IPS-11a (cell line): ENCODE measurements around the gene NR2F1-AS1.
"Not testable (repeated sequence)": the region's sequence is repeated elsewhere in the genome, so short reads cannot be mapped to it uniquely, and the experiment has no call there.

Experiments used
- H3K4me3 ChIP-seq: one replicate; pipeline ENCODE4 v1.5.1; 2013; ENCODE audit warnings: low read depth, low read length, control low read depth

The NR2F1-AS1 gene

DNA sequence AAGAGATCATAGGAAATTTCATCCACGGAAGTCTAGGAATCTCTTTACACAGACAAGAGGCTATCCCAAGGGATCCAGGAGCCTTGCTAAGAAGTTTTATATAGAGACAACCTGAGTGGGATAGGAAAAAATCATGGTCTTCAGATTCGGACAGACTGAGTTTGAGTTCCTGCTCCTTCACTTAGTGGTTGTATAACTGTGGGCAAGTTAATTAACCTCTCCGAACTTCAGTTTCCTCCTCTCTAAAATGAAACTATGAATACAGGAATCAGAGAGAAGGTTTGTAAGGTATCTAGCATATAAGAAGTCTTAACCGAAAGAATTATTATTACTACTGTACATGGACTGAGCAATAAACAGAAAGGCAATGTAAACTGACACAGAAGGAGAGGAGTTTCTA lies 35.1 kb downstream of the NR2F1-AS1 start:
- no peak overlapping the region for H3K4me3 ChIP-seq

DNA sequence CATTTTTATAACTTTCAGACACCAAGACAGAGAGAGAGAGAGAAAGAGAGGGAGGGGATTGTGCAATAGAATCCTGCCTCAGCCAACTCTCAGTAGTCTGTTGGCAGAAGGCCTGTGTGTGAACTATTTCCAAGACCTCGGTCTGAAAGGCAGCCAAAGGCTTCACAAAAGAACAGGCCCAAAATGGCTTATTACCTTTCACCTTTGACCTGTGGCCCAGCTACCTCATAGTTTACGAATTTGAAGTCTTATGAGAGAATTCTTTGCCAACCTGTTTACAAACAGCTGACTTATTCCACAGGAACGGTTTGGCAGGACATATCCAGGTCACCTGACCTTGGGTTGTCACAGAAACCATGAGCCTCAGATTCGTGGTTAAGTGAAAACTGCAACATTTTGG lies 48.6 kb downstream of the NR2F1-AS1 start:
- no peak overlapping the region for H3K4me3 ChIP-seq

DNA sequence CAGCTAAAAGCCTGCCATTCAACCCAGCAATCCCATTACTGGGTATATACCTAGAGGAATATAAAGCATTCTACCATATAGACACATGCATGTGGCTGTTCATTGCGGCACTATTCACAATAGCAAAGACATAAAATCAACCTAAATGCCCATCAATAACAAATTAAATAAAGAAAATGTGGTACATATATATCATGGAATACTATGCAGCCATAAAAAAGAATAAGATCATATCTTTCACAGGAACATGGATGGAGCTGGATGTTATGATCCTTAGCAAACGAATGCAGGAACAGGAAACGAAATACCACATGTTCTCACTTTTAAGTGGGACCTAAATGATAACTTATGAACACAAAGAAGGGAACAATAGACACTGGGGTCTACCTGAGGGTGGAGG lies 59.2 kb downstream of the NR2F1-AS1 start:
- H3K4me3 ChIP-seq, result not testable (repeated sequence)

DNA sequence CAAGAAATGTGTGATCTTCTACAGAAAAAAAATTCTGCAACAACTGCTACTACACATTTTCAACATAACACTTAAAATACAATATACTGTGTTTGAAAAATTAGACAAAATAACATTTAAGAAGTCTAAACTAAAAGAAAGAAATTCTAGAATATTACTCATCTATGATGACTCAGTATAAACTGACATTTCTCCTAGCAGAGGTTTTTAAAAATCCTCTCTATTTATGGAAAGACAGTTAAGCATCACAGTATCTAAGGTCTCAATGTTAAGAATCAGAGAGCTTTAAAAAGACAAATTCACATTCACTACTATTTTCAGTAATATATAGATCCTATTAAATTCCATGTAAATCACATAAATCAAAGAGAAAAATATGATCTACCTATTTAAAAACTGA lies 61.3 kb downstream of the NR2F1-AS1 start:
- no peak overlapping the region for H3K4me3 ChIP-seq

DNA sequence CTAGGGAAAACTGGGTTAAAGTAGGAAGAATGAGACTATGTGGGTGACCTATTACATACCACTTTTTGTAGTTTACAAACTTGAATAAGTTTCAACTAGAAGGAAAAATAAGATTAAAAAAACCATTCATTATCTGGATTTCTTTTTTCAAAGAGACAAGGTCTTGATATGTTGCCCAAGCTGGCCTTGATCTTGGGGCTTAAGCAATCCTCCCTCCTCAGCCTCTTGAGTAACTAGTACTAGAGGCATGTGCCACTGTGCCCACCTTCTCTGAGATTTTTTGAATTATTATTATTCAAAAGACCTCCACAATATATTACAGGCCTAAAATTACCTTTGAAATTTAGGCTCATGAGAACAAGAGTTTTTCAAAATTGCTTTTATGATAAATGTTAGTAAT lies 63.2 kb downstream of the NR2F1-AS1 start:
- H3K4me3 ChIP-seq, result no peak overlapping the region

DNA sequence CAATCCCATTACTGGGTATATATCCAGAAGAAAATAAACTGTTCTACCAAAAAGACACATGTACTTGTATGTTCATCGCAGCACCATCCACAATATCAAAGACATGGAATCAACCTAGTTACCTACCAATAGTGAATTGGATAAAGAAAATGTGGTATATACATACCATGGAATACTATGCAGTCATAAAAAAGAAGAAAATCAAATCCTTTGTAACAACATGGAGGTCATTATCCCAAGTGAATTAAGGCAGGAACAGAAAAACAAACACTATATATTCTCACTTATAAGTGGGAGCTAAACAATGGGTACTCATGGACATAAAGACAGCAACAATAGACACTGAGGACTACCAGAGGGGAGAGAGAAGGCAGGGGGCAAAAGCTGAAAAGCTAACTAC lies 67.7 kb downstream of the NR2F1-AS1 start:
- no peak overlapping the region for H3K4me3 ChIP-seq

DNA sequence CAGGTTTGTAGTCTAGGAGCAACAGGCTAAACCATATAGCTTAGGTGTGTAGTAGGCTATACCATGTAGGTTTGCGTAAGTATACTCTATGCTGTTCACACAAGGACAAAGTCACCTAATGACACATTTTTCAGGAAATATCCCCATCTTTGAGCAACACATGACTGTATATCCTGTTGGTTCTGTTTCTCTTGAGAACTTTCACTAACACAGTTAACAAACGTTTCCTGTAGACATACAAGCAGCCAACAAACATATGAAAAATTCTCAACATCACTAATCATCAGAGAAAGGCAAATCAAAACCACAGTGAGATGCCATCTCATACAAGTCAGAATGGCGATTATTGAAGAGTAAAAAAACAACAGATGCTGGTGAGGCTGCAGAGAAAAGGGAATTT lies 68.2 kb downstream of the NR2F1-AS1 start:
- H3K4me3 ChIP-seq, result no peak overlapping the region

DNA sequence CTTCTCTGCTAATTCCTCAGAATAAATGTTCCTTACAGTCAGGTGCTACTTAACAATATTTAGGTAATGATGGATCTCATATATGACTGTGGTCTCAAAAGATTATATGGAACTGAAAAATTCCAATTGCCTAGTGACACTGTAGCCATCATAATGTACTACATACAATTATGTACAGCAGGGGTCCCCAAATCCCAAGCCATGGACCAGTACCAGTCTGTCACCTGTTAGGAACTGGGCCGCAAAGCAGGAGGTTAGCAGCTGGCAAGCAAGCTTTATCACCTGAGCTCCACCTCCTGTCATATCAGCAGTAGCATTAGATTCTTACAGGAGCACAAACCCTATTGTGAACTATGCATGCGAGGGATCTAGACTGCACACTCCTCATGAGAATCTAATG lies 69.6 kb downstream of the NR2F1-AS1 start:
- no peak overlapping the region for H3K4me3 ChIP-seq

DNA sequence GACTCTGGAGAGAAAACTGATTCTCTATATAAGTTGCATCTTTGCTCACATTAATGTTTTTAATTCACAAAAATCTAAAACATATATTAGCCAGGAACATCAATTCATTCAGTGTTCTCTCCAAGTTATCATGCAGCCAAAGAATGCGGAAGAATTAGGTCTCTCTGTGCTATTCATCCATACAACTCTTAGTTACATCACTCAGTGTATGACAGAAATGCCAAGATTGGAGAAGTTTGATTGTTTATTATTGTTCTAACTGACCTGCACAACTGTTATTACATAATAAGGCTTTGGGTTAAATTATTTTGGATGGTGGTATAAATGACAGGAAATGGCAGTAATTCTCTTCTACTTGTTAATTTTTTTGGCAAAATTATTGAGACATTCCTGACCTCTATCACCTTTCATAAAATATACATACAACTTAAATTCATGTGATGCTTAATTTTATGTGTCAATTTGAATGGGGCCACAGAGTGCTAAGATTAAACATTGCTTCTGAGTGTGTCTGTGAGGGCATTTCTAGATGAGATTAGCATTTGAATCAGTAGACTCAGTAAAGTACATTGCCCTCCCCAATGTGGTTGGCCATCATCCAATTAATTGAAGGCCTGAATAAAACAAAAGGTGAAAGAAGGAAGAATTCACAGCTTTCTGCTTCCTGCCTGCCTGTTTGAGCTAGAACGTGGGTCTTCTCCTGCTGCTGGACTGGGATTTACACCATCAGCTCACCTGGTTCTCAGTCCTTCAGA lies 70.2 kb downstream of the NR2F1-AS1 start:
- no peak overlapping the region for H3K4me3 ChIP-seq

DNA sequence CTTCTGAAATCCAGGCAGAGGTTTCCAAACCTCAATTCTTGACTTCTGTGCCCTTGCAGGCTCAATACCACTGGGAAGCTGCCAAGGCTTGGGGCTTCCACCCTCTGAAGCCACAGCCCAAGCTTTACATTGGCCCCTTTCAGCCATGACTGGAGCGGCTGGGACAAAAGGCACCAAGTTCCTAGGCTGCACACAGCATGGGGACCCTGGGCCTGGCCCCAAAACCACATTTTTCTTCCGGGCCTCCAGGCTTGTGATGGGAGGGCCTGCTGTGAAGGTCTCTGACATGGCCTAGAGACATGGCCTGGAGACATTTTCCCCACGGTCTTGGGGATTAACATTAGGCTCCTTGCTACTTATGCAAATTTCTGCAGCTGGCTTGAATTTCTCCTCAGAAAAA lies 75.5 kb downstream of the NR2F1-AS1 start:
- not testable (repeated sequence) for H3K4me3 ChIP-seq

DNA sequence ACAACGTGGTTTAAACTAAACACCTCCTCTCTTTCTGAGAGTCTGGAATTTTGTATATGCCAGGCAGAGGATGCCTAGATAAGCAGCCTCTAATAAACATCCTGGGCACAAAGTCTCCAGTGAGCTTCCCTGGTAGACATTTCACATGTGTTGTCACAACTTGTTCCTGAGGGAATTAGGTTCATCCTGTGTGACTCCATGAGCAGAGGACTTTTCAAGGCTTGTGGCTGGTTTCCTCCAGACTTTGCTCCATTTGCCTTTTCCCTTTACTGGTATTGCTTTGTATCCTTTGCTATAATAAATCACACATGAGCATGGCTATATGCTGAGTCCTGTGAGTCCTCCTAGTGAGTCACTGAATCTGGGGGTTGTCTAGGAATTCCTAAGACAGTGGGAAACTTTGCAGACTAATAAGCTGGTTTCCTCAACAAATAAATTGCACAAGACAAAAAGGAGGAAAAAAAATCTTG lies 77.4 kb downstream of the NR2F1-AS1 start:
- H3K4me3 ChIP-seq, result no peak overlapping the region

DNA sequence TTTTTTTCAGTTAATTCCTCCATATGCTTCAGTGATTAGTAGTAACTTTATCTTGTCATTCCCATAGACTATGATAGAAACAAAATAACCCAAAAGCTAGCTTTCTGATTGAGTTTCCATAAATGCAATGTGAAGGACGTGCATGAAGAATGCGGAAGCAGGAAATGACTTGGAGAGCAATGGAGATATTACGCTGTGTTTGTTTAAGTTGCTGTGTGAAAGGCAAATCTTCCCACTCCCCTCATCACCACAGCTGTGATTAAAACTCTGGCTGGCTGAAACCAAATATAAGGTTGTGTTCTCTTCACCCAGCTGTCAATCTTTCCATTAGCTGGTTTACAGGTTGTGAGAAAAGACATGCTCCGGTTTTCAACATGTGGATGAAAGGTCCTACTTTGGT lies 83.9 kb downstream of the NR2F1-AS1 start:
- H3K4me3 ChIP-seq, result no peak overlapping the region

DNA sequence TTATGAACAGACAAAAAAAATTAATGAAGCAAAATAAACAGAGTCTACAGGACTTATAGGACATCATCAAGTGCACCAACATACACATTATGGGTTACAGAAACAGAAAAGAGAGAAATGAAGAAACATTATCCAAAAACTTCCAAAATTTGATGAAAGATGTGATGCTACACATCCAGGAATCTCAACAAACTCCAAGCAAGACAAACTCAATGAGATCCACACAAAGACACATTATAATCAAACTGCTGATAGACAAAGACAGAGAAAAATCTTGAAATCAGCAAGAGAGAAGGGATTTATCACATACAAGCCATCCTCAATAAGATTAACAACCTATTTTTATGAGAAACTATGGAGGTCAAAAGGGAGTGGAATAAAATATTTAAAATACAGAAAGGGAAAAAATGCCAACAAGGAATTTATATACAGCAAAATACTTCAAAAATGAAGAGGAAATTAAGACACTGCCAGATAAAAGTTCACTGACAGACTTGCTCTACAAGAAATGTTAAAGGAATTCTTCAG lies 101.0 kb downstream of the NR2F1-AS1 start:
- no peak overlapping the region for H3K4me3 ChIP-seq

DNA sequence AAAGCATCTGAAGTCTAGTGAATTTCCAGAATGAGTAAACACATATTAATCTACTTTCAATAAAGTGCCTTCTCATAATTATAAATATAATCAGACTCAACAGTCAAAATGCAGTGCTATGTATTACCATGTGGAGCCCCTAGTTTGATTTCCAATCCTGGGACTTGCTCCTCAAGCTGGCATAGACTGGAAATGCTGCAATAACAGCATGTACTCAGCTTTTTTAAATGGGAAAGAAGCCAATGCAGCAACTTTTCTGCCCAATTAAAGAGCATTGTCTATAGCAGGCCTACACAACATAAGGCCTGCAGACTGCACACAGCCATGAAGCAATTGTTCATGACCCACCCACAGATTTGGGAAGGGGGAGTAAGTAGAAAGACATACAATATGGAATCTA lies 103.2 kb downstream of the NR2F1-AS1 start:
- H3K4me3 ChIP-seq, result no peak overlapping the region

DNA sequence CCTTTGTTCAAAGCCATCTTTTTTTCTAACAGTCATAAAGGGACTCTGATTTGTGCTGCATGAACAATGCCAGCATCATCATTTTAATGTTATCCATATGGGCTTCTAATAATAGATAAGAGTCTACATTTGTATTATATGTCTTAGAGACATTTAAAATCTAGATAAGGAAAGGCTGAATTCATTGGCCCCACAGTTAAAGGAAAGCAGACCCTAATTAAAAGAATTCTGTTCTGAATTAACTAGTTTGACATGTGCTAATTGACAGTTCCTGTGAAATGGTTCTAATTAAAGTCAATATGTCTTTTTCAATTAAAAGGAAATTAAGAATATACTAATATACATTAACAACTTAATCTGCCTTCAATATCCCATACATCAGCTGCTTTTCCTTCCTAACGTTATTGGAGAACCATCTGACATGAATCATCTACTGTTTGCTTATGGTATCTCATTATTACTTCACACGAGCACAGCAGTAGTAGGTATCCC lies 104.7 kb downstream of the NR2F1-AS1 start:
- H3K4me3 ChIP-seq, result no peak overlapping the region

DNA sequence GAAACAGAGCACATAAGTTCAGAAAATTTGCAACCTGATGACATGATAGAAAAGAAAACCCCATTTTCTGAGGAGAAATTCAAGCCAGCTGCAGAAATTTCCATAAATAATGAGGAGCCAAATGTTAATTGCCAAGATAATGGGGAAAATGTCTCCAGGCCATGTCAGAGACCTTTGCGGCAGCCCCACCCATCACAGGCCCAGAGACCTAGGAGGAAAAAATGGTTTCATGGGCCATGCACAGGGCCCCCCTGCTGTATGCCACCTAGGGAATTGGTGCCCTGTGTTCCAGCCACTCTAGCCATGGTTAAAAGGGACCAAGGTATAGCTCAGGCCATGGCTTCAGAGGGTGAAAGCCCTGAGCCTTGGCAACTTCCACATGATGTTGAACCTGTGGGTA lies 118.1 kb downstream of the NR2F1-AS1 start:
- H3K4me3 ChIP-seq, result no peak overlapping the region

DNA sequence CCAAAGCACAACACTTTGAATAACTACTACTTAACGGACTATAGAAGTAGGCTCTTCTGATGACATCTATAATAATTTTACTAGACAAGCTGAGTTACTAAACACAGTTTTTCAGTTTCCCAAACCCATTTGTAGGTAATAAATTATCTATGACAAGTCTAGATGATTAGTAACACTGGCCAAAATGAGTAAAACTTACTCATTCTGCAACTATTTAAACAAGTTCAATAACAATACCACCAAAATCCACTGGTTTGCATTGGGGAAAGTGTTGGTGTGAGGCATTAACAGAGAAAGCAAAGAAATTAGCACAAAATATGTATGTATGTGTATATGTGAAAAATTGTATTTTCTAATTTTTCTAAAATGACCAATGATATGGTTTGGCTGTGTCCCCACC lies 119.3 kb downstream of the NR2F1-AS1 start:
- H3K4me3 ChIP-seq, result no peak overlapping the region

DNA sequence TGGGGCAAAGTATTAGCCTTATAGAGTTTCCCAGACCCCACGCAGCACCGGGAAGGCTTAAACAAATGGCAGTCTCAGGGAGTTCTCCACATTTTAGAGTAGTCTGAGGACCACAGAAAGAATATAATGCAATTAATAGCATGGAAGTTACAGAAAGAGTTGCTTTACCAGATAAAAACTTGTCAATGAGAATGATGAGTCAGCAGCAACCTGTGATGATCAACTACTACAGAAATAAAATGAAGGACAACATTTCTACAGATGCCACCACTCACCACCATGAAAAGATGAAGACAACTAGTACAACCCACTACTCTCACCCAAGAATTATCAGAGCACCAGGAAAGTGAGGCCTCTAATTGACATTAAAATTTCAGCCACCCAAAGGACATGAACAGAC lies 120.7 kb downstream of the NR2F1-AS1 start:
- H3K4me3 ChIP-seq, result no peak overlapping the region

DNA sequence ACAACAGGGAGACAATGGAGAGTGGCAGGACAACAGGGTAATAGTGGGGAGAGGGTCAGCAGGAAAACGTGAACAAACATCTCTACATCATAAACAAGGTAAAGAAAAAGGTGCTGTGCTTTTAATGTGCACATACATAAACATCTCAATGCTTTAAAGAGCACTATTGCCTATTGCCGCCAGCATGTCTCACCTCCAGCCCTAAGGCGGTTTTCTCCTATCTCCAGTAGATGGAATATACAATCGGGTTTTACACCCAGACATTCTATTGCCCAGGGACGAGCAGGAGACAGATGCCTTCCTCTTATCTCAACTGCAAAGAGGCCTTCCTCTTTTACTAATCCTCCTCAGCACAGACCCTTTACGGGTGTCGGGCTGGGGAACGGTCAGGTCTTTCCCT lies 124.2 kb downstream of the NR2F1-AS1 start:
- H3K4me3 ChIP-seq, result not testable (repeated sequence)

DNA sequence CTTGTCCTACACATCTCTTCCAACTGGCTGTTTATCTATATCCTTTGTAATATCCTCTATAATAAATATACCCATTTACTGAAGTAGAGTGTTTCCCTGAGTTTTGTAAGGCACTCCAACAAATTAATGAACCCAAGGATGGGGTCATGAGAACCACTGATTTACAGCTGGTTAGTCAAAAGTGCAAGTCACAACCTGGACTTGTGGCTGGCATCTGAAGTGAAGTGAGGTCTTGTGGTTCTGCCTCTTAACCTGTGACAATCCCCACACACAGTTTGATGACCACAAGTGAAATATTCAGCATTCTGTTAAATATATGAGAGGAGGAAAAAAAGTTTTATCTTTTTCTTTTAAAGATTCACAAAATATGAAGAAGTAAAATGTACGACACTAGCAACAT lies 126.1 kb downstream of the NR2F1-AS1 start:
- H3K4me3 ChIP-seq, result no peak overlapping the region

DNA sequence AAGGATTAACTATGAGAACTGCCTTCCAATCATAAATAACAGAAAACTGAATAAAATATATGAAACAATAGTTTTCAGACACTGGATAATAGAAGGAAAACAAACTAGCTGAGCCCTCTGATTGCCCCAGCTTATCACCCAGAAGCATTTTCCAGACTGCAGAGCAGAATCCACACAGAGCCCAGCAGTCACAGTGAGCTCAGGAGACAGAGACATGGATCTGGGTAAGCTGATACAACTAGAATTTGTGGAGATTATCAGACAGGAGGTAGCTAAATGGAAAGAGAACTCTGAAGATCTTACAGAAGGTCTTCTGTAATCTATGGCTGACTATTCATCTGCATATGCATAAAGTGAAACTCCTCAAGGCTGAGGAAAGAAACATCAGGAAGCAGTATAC lies 128.8 kb downstream of the NR2F1-AS1 start:
- no peak overlapping the region for H3K4me3 ChIP-seq

DNA sequence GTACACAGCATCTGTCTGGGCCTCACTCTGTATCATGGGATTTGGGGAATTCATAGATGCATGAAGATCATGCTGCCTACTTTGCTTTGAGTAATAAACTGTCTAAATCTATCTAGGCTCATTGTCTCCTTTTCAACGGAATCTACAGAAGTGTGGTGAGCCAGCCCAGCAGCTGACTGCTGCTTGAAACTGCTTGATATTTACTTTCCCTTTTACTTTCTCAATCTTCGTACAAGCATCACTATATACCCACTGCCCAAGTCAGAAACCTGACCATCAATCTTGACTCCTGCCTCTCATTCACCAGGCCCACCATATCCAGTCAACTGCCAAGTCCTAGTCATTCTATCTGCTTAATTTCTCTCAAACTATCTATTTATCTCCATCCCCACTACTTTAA lies 142.9 kb downstream of the NR2F1-AS1 start:
- H3K4me3 ChIP-seq, result no peak overlapping the region

DNA sequence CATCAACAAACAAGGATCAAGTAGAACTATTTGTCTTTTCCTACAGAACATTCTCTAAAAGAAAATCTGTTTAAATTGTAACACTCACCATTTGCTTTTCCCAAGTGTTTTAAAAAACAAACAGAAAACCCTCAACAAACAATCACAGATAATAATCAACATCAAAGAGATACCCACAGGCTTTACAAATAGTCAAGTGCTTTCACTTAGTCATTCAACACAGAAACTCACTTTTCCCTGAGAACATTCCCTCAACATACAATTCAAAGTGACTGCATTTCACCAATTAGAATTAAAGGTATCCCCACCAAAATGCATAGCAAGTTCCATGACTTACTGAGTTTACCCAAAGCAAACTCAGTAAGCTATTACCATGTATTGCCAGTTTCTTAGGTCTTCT lies 144.9 kb downstream of the NR2F1-AS1 start:
- no peak overlapping the region for H3K4me3 ChIP-seq
